Stomach (tissue), 4 donors: Measurements from ENCODE around the gene PDS5A.

Experiments used
- CTCF ChIP-seq, 7 experiments: fragments of 450-650 bp in 4 of 7; fragments of 200-600 bp in 3 of 7; sonication (generic) in 3 of 7; IDR thresholded peaks; one replicate each; pipeline ENCODE4 v1.5.1; 2016 to 2019; ENCODE audit warnings: antibody characterized with exemption in 7 of 7, control low read depth in 2 of 7, mild to moderate bottlenecking in 1 of 7
- POLR2A ChIP-seq, 4 donors: fragments of 450-650 bp; IDR thresholded peaks; one replicate each; pipeline ENCODE4 v1.6.1; 2016; ENCODE audit warnings: antibody characterized with exemption in 4 of 4, control low read depth in 2 of 4, mild to moderate bottlenecking in 1 of 4, moderate library complexity in 1 of 4

GRCh38 chr4:39873823-39874222, 103.9 kb downstream of the PDS5A start:
- TF ChIP-seq CTCF (IDR thresholded peaks at IDR 0.05) (no peak), POLR2A (IDR thresholded peaks at IDR 0.05) (no peak)
